ENCODE data around the gene MKKS.

DNA sequence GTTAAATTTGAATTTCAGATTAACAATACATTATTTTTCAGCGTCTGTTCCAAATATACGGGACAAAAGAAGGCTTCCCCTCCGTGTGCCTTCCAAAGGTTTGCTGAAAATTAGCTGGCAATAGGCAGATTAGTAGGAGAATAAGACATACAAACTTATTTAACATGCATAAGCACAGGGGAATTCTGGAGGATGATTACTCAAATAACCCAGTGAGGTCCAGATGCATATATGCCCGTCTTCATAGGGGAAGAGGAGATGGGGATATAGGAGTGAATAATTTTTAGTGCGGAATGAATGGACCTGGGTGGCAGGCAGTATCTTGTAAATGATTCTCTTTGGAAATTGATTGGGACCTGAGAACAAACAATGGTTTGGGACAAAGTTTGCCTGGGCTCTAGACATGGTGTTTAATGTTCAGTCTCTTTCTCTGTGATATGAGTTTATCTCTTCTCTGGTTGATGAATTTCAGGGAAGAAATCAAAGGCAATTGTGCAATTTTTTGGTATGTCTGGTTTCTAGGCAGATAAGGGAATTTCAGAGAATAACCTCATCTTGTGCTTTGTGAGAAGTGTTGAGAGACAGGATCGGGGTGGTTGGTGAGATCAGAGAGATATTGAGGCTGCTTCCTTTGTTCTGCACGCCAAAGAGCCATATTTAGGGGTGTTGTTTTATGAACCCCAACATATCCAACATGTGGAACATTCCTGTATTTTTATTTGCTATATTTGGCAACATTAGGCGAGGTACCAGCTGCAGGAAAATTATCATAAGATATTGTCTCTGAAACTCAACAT is 63.7 kb downstream of the MKKS start:
- no peak for TF ChIP-seq POLR2A (IDR thresholded peaks at IDR 0.05)
- TF ChIP-seq, protein P1, sequence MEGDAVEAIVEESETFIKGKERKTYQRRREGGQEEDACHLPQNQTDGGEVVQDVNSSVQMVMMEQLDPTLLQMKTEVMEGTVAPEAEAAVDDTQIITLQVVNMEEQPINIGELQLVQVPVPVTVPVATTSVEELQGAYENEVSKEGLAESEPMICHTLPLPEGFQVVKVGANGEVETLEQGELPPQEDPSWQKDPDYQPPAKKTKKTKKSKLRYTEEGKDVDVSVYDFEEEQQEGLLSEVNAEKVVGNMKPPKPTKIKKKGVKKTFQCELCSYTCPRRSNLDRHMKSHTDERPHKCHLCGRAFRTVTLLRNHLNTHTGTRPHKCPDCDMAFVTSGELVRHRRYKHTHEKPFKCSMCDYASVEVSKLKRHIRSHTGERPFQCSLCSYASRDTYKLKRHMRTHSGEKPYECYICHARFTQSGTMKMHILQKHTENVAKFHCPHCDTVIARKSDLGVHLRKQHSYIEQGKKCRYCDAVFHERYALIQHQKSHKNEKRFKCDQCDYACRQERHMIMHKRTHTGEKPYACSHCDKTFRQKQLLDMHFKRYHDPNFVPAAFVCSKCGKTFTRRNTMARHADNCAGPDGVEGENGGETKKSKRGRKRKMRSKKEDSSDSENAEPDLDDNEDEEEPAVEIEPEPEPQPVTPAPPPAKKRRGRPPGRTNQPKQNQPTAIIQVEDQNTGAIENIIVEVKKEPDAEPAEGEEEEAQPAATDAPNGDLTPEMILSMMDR (IDR thresholded peaks at IDR 0.05), result no peak
